ENCODE measurements around the gene SLC24A3. TPM values are rescaled to one million over a fixed set of nuclear protein-coding genes. Genes with fewer than 3 reads are reported as not detected.

Gene SLC24A3
- total RNA-seq, 1 donor from 2014 or later, result 0.51 TPM

GRCh38 chr20:19571996-19572395, 359.6 kb downstream of the SLC24A3 start:
- Mint-ChIP-seq H3K4me1 (no peaks in the 10 kb centered on the region), H3K27ac (ENCODE audit: unreplicated experiment) (no peak overlapping the region), H3K36me3 (ENCODE audit: low read depth) (no peaks in the 10 kb centered on the region), H3K27me3 (ENCODE audit: low read depth) (peaks cover 5% of the 10 kb centered on the region), H3K9me3 (no peaks in the 10 kb centered on the region), H3K4me3 (no peak overlapping the region)
- DNase-seq (ENCODE audit: low read depth, low spot score), result no peak
- TF ChIP-seq CTCF (conservative IDR thresholded peaks at IDR 0.05), result no peak

GRCh38 chr20:19577692-19578091, 365.2 kb downstream of the SLC24A3 start:
- Mint-ChIP-seq H3K27ac (ENCODE audit: unreplicated experiment) (no peak overlapping the region), H3K27me3 (ENCODE audit: low read depth) (peaks cover 8% of the 10 kb centered on the region), H3K36me3 (ENCODE audit: low read depth) (no peaks in the 10 kb centered on the region), H3K4me1 (no peaks in the 10 kb centered on the region), H3K9me3 (no peaks in the 10 kb centered on the region), H3K4me3 (no peak overlapping the region)
- DNase-seq (ENCODE audit: low read depth, low spot score), result no peak
- TF ChIP-seq CTCF (conservative IDR thresholded peaks at IDR 0.05), result no peak

- TF ChIP-seq CTCF (conservative IDR thresholded peaks at IDR 0.05), result no peak
- no peaks in the 10 kb centered on the region for H3K36me3 Mint-ChIP-seq (ENCODE audit: low read depth)
- no peak overlapping the region for H3K4me3 Mint-ChIP-seq
- H3K4me1 Mint-ChIP-seq, result no peaks in the 10 kb centered on the region
- no peak for DNase-seq (ENCODE audit: low read depth, low spot score)
- no peaks in the 10 kb centered on the region for H3K9me3 Mint-ChIP-seq
- H3K27me3 Mint-ChIP-seq (ENCODE audit: low read depth), result peaks cover 35% of the 10 kb centered on the region
- H3K27ac Mint-ChIP-seq (ENCODE audit: unreplicated experiment), result no peak overlapping the region
Observed at GRCh38 chr20:19582782-19583181, 370.3 kb downstream of the SLC24A3 start.

- Mint-ChIP-seq H3K4me1 (no peaks in the 10 kb centered on the region), H3K36me3 (ENCODE audit: low read depth) (no peaks in the 10 kb centered on the region), H3K27ac (ENCODE audit: unreplicated experiment) (no peak overlapping the region), H3K27me3 (ENCODE audit: low read depth) (peaks cover 37% of the 10 kb centered on the region), H3K9me3 (no peaks in the 10 kb centered on the region), H3K4me3 (no peak overlapping the region)
- peak; percentile 85 for DNase-seq (ENCODE audit: low read depth, low spot score)
- peak; percentile 89 for TF ChIP-seq CTCF (conservative IDR thresholded peaks at IDR 0.05)
Observed at GRCh38 chr20:19583532-19584175, 371.2 kb downstream of the SLC24A3 start.

GRCh38 chr20:19588241-19588640, 375.8 kb downstream of the SLC24A3 start:
- H3K27me3 Mint-ChIP-seq (ENCODE audit: low read depth), result peaks cover 35% of the 10 kb centered on the region

More at GRCh38 chr20:19588241-19588640, 375.8 kb downstream of the SLC24A3 start:
- no peak for DNase-seq (ENCODE audit: low read depth, low spot score)
- H3K9me3 Mint-ChIP-seq, result peaks cover 3% of the 10 kb centered on the region
- no peak for TF ChIP-seq CTCF (conservative IDR thresholded peaks at IDR 0.05)
- no peak overlapping the region for H3K4me3 Mint-ChIP-seq
- no peaks in the 10 kb centered on the region for H3K4me1 Mint-ChIP-seq
- no peaks in the 10 kb centered on the region for H3K36me3 Mint-ChIP-seq (ENCODE audit: low read depth)
- no peak overlapping the region for H3K27ac Mint-ChIP-seq (ENCODE audit: unreplicated experiment)
